ENCODE measurements around the gene B3GALT4.

Gene B3GALT4, protein sequence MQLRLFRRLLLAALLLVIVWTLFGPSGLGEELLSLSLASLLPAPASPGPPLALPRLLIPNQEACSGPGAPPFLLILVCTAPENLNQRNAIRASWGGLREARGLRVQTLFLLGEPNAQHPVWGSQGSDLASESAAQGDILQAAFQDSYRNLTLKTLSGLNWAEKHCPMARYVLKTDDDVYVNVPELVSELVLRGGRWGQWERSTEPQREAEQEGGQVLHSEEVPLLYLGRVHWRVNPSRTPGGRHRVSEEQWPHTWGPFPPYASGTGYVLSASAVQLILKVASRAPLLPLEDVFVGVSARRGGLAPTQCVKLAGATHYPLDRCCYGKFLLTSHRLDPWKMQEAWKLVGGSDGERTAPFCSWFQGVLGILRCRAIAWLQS

DNA sequence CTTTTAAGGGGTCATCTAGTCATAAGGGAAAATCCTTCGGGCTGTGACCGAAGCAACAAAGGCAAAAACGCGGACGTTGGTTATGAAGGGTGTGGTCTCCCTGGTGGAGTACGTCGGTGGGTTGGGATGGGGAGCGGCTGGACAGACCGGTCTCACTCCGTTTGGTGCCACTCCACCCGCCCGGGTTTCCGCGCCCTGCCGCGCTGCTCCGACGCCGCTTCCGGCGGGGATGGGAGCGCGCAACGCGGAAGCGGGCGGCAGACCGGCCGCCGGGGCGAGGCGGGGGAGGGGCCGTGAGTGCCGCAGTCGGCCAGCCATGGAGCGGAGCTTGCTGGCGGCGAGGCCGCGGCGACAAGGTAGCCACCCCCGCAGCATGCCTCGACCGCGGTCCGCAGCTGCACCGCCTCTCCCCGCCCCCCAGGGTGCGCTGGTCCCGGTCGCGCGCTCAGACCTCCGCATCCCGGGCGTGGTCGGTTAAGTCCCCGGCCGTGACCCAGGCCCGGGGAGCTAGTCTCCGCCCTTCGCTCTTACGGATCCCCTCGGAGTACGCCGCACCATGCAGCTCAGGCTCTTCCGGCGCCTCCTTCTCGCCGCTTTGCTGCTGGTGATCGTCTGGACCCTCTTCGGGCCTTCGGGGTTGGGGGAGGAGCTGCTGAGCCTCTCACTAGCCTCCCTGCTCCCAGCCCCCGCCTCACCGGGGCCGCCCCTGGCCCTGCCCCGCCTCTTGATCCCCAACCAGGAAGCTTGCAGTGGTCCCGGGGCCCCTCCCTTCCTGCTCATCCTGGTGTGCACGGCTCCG is at the start of gene B3GALT4:
TSS of gene B3GALT4 (plus strand) at position 260 of the 799 bp plus-strand sequence. CDS start at position 557, 297 bp downstream.
- ATAC-seq (peak; percentile 82), DNase-seq (peak; percentile 79 to 87)
- Mint-ChIP-seq H3K4me3 (peak within 1 kb of the TSS; percentile 90 to 97), H3K27ac (peak within 1 kb of the TSS; percentile 89 to 91), H3K4me1 (peaks cover 86% of the 10 kb centered on the region), H3K27me3 (no peaks in the 10 kb centered on the region), H3K9me3 (no peaks in the 10 kb centered on the region)

DNA sequence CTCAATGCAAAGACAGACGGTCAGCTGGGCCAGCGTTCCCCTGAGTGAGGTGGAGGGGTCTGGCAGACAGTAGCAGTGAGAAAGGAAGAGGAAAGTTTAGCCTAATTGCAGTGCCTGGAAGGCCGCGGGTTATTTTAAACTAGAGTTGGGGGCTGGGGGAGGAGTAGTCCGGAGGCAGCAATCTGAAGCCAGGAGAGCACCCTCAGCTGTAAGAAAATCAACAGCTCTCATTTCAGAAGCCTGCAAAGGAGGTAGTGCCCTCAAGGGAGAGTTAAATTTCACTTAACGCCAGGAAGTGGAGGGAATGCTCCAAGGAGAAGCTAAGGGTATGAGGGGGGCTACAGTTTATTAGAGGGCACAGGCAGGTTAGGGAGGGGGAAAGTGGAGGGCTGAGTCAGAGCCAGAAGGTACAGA is 41.7 kb upstream of the B3GALT4 start:
- ATAC-seq: no peak

GRCh38 chr6:33236328-33236727 is 40.6 kb upstream of the B3GALT4 start:
- no peak for DNase-seq
- peaks cover 3% of the 10 kb centered on the region for H3K4me1 Mint-ChIP-seq
- H3K27ac Mint-ChIP-seq: no peak overlapping the region
- peaks cover 30% of the 10 kb centered on the region for H3K27me3 Mint-ChIP-seq
- no peak overlapping the region for H3K4me3 Mint-ChIP-seq
- H3K9me3 Mint-ChIP-seq: no peaks in the 10 kb centered on the region
- no peak for ATAC-seq

More for the DNA sequence above, 41.7 kb upstream of the B3GALT4 start:
- Mint-ChIP-seq H3K4me1 (peaks cover 5% of the 10 kb centered on the region), H3K27me3 (peaks cover 32% of the 10 kb centered on the region), H3K9me3 (no peaks in the 10 kb centered on the region), H3K4me3 (no peak overlapping the region), H3K27ac (no peak overlapping the region)
- no peak for DNase-seq

GRCh38 chr6:33236852-33237251 is 40.1 kb upstream of the B3GALT4 start:
- H3K27me3 Mint-ChIP-seq: peaks cover 25% of the 10 kb centered on the region
- ATAC-seq (no peak), DNase-seq (no peak)
- no peak overlapping the region for H3K4me3 Mint-ChIP-seq
- peaks cover 7% of the 10 kb centered on the region for H3K4me1 Mint-ChIP-seq
- no peaks in the 10 kb centered on the region for H3K9me3 Mint-ChIP-seq
- no peak overlapping the region for H3K27ac Mint-ChIP-seq

DNA sequence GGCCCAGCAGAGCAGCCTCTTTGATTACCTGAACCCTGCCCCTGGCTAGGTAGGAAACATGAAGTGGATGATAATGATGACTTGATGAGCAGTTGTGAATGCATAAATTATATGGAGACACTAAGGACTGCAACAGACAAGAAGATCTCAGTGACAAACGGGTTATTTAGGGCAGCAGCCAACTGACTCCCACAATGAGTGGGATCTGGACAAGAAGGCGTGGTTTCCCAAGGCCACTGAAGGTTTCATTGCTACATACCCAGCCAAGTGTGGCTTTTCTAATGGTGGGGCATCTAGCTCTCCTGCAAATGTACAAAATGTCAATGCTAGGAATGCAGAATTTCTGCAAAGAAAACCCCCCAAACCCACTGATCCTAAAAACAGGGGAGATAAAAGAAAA is 39.2 kb upstream of the B3GALT4 start:
- H3K27me3 Mint-ChIP-seq: peaks cover 25% of the 10 kb centered on the region
- H3K27ac Mint-ChIP-seq: no peak overlapping the region
- ATAC-seq: no peak
- no peak overlapping the region for H3K4me3 Mint-ChIP-seq
- peaks cover 15% of the 10 kb centered on the region for H3K4me1 Mint-ChIP-seq
- H3K9me3 Mint-ChIP-seq: no peaks in the 10 kb centered on the region
- no peak for DNase-seq

DNA sequence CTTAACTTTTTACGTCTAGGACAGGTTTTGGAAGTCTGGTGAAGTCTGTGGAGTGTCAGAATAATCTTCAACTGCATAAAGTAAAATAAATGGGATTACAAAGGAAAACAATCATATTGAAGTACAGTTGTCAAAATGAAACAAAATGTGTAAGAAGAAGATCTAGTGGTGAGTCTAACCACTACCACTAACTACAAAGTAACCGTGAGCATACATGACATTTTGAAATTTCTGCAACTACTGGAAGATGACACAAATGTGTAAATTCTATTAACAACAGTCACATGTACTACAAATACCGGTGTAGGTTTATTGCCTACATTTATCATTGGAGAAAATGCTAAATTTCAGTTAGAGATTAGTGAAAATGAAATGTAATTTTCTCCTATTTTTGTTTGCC is 35.0 kb upstream of the B3GALT4 start:
- peak overlapping the region in 1 of 2 donors; percentile 36 for H3K27ac Mint-ChIP-seq
- peak; percentile 98 for ATAC-seq
- H3K4me1 Mint-ChIP-seq: peaks cover 27% of the 10 kb centered on the region
- H3K9me3 Mint-ChIP-seq: no peaks in the 10 kb centered on the region
- peak overlapping the region; percentile 56 to 58 for H3K4me3 Mint-ChIP-seq
- no peak for DNase-seq
- peaks cover 7% of the 10 kb centered on the region for H3K27me3 Mint-ChIP-seq

DNA sequence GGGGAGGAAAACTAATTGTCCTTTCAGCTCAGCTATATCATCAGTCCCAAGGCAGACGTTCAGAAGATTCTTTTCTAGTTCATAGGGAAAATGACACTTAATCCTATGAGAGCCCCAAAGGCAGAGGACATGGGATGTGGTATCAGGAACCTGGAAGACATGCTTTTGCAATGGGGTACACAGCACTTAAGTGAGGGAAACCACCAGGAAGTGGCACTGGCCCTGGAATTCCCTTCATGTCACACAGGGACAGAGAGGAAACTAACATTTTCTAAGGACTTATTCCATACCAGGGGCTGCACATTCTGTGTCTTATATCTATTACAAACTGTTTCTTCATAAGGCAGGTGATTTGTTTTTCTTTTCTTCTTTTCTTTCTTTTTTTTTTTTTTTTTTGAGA is 33.4 kb upstream of the B3GALT4 start:
- Mint-ChIP-seq H3K4me1 (peaks cover 35% of the 10 kb centered on the region), H3K4me3 (no peak overlapping the region), H3K27me3 (peaks cover 7% of the 10 kb centered on the region), H3K27ac (no peak overlapping the region), H3K9me3 (no peaks in the 10 kb centered on the region)
- ATAC-seq (no peak), DNase-seq (no peak)

DNA sequence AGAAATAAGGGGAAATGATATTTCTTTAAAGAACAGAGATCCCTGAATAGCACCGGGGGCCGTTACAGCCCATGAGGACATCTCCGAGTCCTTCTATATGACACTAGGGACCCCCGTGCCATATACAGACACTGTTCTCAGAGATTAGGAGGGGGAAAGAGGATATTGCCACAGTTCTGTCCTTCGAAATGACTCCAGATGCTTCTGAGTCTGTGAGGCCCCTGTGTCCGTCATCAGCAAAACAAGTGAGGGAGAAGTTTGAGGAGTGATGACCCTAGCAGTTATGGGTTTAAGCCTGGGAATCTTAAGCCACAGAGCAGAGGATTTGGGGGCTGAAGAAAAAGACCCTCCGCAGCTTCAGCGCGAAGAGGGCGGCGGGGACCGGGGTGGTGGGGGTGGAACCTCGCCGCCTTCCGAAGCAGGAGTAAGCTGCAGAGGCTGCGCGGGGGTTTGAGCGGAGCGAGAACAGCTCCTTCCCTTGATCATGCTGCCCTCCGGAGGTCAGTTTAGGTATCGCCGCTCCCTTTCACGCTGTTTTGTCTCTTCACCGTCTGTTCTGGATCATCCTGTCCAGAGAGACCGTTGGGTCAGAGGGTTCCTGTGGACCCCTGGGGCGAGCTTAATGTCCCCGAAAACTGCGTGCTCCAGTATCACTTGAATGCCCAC is 28.8 kb upstream of the B3GALT4 start:
- Mint-ChIP-seq H3K27me3 (no peaks in the 10 kb centered on the region), H3K9me3 (no peaks in the 10 kb centered on the region), H3K27ac (peak overlapping the region; percentile 85 to 99), H3K4me1 (peaks cover 56% of the 10 kb centered on the region), H3K4me3 (peak overlapping the region; percentile 90 to 94)
- DNase-seq: peak; percentile 91 to 92
- peak; percentile 59 for ATAC-seq

DNA sequence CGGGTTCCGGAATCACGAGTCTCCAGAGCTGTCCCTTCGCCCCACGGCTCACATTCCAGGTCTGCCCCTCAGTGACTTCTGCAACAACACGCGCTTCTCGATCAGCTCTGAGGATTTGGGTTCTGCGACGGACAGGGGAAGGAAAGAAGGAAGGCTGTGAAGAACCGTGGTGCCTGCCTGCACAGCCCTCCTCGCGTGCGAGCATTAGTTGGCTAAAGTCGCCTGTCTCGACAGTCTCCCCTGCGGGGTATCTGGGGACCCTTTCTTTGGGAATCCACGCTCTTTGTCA is 28.3 kb upstream of the B3GALT4 start:
- DNase-seq: no peak
- Mint-ChIP-seq H3K27ac (peak overlapping the region; percentile 85 to 99), H3K4me1 (peaks cover 52% of the 10 kb centered on the region), H3K27me3 (no peaks in the 10 kb centered on the region), H3K9me3 (no peaks in the 10 kb centered on the region), H3K4me3 (peak overlapping the region; percentile 90 to 94)
- ATAC-seq: peak; percentile 58

- peak overlapping the region; percentile 90 to 94 for H3K4me3 Mint-ChIP-seq
- peaks cover 47% of the 10 kb centered on the region for H3K4me1 Mint-ChIP-seq
- ATAC-seq (peak; percentile 90), DNase-seq (peak; percentile 97 to 99)
- no peaks in the 10 kb centered on the region for H3K27me3 Mint-ChIP-seq
- H3K9me3 Mint-ChIP-seq: no peaks in the 10 kb centered on the region
- peak overlapping the region; percentile 96 to 99 for H3K27ac Mint-ChIP-seq
Measured at GRCh38 chr6:33248932-33249731, 27.8 kb upstream of the B3GALT4 start.

- peak in 1 of 2 donors; percentile 14 for DNase-seq
- ATAC-seq: no peak
- Mint-ChIP-seq H3K9me3 (no peaks in the 10 kb centered on the region), H3K27ac (peak overlapping the region; percentile 96 to 97), H3K4me3 (peak overlapping the region; percentile 90 to 94), H3K4me1 (peaks cover 47% of the 10 kb centered on the region), H3K27me3 (no peaks in the 10 kb centered on the region)
Measured at GRCh38 chr6:33249732-33250630, 26.9 kb upstream of the B3GALT4 start.

DNA sequence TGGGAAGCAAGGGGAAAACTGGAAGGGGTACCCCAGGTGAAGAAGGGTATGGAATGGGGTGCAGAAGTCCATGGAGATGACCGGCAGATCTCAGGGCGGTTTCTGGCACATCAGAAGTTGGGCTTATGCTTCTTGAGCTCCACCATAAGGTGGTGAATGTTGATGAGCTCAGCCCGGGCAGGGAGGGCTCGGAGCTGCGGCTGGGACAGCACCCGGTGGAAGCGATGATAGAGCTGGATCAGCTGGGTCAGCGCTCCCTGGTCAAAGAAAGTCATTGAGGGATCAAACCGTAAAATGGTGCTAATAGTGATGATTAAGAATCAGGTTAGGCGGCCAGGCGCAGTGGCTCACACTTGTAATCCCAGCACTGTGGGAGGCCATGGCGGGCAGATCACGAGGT is 26.2 kb upstream of the B3GALT4 start:
- Mint-ChIP-seq H3K27ac (peak overlapping the region; percentile 92 to 96), H3K9me3 (no peaks in the 10 kb centered on the region), H3K4me3 (peak overlapping the region; percentile 90 to 94), H3K27me3 (no peaks in the 10 kb centered on the region), H3K4me1 (peaks cover 47% of the 10 kb centered on the region)
- no peak for ATAC-seq
- DNase-seq: no peak

DNA sequence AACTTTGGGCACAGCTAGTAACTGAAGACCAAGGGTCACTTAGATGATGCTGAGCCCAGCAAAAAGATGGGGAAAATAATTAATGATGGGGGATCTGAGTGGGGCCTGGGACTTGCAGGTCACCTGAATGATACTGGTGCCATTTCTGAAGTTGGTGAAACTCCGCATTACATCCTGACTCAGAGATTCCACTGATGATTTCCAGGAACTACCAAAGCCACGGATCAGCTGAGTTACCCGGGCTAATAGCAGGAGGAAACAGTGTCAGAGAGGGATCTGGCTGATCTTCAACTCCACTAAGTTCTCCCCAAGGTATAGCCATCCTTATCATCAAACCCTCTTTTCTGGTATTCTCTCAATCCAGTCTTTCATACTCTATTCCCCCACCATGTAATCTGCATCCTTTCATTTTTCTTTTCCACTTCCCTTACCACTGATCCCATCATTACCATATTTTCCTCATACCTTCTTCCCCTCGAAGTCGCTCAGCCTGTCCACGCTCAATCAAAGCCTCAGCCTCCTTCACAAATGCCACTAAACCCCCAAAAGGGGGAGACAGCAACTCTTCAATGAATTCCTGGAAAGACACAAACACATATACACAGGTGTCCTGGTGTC is 25.4 kb upstream of the B3GALT4 start:
- DNase-seq (no peak), ATAC-seq (no peak)
- Mint-ChIP-seq H3K27ac (peak overlapping the region in 1 of 2 donors; percentile 66), H3K27me3 (no peaks in the 10 kb centered on the region), H3K4me1 (peaks cover 47% of the 10 kb centered on the region), H3K4me3 (peak overlapping the region; percentile 60 to 94), H3K9me3 (no peaks in the 10 kb centered on the region)

DNA sequence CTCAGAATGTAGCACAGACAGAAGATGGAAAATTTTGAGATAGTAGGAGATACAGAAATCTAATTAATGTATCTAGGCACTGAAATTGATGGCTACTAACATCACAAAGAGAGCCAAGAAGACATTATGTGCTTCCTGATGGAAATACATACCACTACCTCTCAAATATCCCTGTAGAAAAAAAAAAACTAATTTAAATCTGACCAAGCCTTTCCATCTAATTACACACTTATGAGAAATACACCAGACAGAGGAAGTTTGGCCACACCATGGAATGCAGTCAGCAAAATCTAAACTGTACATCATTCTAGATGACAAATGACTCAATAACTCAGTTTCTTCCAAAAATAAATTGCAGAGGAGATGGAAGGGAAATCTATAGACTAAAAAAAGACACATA is 24.2 kb upstream of the B3GALT4 start:
- DNase-seq (no peak), ATAC-seq (no peak)
- no peak overlapping the region for H3K4me3 Mint-ChIP-seq
- H3K9me3 Mint-ChIP-seq: no peaks in the 10 kb centered on the region
- H3K4me1 Mint-ChIP-seq: peaks cover 47% of the 10 kb centered on the region
- no peaks in the 10 kb centered on the region for H3K27me3 Mint-ChIP-seq
- no peak overlapping the region for H3K27ac Mint-ChIP-seq
